ENCODE data around the gene FAM72C.
"Not testable (repeated sequence)": the region's sequence is repeated elsewhere in the genome, so short reads cannot be mapped to it uniquely, and the experiment has no call there.

- not testable (repeated sequence) for TF ChIP-seq POLR2A, CTCF (IDR thresholded peaks at IDR 0.05)
These were observed 47.3 kb upstream of the FAM72C start for GRCh38 chr1:144019101-144019500.

Data from prostate gland (tissue), 2 donors.